ENCODE results near the gene ALK.
"Not testable (repeated sequence)": the region's sequence is repeated elsewhere in the genome, so short reads cannot be mapped to it uniquely, and the experiment has no call there.

The ALK gene

DNA sequence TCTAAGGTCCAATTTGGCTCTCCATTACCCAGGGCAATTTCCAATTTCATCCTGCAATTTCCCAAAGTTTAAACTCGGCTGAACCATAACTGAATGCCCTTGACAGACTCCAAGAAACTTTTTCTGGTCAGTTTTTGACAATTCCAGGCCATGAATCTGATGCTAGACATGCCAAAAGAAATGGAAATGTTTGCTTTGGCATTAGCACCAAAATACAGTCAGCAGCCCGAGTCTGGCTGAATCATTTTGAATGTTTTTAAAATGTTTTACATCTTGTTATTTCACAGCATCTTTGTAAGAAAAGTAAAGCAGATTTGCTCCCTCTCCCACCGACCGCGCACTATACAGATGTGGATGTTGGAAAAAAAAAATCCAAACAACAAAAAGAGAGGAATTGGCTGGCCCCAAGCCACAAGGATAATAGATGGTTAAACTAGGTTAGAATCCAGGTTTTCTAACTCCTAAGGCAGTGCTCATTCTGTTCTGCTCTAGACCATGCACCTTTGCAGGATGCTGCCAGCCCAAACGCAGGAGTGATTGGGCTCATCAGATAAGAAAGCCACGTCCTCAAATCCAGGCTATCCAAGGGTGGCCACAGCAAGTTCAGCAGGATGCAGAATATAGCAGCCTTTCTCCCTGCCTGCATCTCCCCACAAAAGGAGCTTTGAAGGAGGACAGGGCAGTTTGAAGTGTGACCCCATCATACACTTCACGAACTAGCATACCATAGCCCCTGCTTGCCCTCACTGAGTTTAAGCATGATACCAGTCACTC, 167.5 kb downstream of the ALK start:
- DNase-seq: no peak

DNA sequence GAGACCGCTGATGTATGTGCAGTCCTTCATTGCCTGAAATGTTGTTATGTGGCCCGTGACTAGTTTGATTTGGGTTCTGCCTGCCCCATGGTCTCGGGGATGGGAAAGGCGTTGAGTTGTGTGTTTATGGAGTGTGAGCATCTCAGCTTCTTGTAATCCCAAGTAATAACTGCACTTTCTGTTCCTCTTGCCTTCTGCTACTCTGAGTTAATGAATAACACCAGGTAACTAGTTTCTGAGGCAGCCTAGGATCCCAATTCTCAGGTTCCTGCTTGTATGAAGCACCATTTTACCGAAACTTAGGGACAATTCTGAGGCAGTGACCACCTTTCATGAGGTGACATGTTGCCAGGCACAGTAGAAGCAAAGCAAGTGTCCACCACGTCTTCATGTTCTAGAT, 170.0 kb downstream of the ALK start:
- DNase-seq: no peak

DNA sequence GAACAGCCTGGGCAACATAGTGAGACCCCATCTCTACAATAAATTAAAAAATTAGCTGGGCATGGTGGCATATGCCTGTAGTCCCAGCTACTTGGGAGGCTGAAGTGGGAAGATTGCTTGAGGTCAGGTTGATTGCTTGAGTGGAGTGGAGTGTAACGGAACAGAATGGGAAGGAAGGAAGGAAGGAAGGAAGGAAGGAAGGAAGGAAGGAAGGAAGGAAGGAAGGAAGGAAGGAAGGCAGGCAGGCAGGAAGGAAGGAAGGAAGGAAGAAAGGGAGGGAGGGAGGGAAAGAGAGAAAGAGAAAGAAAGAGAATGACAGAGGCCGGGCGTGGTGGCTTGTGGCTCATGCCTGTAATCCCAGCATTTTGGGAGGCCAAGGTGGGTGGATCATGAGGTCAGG, 170.9 kb downstream of the ALK start:
- DNase-seq: not testable (repeated sequence)

DNA sequence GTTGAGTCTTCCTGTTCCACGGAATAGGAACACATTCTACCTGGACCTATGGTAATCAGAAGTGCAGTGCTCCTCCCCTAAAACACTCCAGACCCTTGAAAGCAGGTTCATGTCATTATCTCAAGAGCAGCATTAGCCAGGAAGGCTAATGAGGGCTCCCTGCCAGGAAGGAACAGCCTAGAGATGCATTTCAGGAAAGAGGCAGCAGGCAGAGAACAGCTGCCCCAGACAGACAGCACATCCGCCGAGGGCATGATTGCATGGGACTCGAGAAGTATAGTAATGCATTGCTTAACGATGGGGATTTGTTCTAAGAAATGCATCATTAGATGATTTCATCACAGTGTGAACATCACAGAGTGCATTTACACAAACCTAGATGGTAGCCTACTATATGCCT, 171.5 kb downstream of the ALK start:
- DNase-seq: no peak

DNA sequence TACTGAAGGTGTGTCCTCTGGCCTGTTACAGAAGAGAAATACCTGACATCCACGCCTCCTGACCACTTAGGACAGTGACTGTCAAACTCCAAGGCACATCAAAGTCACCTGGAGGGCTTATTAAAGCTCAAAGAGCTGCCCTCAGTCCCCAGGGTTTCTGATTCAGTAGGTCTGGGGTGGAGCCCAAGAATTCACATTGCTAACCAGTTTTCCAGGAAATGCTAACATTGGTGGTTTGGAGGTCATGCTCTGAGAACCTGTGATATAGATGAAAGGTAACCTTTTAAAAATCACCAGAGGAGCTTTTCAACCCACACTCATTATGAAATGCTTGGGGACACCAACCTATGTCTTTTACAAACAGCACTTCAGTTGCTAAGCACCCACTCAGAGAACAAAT, 172.3 kb downstream of the ALK start:
- no peak for DNase-seq

DNA sequence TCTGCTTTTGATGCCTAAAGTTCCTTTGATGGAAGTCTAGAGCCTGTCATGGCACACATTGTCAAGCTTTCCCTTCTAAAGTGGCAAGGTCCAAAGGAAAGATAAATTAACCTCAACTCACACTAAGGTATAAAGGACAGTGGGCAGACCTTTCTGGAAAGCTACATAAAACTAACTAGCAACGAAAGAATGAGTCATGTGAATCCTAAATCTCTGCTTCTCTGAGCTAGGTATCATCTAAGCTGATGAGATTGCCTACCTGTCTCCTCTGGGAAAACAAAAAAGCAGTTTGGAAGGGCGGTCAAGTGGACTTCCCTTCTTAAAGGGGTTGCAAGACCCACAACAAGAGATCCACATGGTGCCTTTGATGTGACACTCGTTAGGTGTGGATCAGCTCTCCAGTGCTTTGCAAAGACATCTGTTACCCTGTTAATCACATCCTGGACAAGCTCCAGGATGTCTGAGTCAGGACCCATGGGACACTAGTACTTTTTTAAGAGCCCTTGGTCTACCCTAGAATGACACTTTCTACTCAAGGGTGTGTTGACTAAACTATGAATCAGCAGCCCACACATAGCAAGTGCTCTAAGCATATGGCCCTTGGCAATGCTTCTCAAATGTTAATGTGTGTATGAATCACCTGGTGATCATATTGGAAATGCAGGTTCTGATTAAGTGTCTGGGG, 173.5 kb downstream of the ALK start:
- DNase-seq: no peak

DNA sequence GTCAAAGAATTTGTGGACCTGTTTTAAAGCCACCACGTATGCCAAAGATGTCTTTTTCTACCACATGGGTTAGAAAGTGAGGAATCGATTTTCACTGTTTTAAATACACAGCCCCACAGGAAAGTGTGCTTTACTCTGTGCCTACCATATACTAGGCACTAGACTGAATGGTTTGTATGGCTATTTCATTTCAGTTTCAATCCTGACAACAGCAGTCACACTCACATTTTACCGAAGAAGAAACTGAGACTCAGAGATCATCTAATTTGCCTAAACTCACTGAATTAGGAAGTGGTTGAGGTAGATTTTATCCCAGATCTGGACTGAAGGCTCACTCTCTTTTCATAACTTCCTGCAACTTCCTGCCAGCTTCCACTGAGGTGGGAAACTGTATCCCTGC, 176.4 kb downstream of the ALK start:
- no peak for DNase-seq

DNA sequence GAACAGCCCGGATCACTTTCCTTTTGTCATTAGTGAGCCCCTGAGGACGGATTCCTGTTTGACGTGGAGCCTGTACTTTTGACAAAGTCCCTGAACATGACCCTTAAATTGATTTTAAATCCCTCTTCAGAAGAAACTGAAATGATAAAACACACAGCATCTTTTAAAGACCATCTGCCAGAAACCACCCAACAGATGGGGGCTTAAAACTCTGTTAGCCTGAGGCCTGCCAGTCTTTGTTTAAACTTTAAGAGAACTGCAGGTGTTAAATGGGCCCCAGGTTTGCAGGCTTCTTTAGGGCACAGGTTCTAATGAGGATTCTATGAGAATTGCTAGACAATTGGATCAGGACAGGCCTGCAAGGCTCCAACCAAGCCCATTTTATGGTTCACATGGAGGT, 177.9 kb downstream of the ALK start:
- DNase-seq: no peak

DNA sequence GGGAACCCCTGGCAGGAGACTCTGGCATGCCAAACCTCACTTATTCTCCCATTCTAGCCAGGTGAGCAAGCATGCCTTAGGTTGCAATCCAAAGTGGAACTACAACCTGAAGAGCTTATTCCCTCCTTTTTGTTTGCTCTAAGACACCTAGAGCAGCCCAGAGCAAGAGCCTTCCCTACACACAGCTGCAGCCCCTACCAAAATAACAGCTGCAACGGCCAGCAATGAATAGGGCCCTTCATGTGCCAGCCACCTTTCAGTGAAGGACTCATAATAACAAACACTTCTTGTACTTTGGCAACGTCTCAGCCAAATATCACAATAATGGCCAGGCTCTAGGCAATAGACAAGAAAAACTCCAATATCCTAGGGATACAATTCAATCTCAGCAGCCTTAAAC, 178.7 kb downstream of the ALK start:
- no peak for DNase-seq

DNA sequence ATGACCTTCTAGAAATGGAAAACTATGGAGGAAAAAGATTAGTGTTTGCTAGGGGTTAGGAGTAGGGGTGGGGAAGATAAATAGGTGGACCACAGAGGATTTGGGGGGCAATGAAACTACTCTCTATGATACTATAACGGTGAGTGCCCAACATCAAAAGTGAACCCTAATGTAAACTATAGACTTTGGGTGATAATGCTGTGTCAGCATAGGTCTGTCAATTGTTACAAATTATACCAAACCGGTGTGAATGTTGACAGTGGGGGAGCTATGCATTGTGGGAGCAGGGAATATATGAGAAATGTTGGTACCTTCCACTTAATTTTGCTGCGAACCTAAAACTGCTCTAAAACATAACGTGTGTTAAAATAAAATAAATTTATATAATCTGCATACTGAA, 180.3 kb downstream of the ALK start:
- no peak for DNase-seq

DNA sequence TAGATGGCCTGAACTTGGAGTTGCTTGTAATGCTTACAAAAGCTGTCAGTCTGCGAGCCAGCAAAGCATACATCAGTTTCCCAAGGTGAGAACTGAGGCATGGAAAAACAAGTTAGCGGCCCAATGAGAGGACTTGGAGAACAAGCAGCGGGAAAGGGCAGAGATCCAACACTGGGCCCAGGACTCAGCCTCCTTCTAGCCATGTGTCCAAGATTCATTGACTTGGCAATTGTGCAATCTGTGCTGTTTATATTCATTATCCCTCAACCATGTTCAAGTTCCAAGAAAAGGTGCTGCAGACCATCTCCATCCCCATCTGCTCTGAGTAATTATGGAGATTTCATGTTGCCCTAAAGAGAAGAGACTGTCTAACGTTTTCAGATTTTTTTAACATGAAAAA, 187.4 kb downstream of the ALK start:
- DNase-seq: no peak

DNA sequence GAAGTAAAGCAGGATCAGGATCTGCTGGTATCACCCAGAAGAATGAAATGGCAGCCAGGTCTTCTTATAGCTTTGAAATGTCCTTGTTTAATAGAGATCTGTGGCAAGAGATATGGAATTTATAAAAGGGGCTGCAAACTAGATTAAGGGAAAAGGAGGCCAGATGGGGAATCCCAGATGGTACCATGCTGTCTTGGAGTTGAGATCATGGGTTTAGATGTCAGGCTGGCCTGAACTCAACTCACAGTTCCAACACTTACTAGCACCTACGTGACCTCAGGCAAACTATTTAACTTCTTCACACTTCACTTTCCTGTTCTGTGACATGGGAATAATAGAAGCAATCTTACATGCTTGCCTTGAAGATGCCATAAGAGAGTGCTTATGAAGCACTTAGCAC, 188.2 kb downstream of the ALK start:
- no peak for DNase-seq

DNA sequence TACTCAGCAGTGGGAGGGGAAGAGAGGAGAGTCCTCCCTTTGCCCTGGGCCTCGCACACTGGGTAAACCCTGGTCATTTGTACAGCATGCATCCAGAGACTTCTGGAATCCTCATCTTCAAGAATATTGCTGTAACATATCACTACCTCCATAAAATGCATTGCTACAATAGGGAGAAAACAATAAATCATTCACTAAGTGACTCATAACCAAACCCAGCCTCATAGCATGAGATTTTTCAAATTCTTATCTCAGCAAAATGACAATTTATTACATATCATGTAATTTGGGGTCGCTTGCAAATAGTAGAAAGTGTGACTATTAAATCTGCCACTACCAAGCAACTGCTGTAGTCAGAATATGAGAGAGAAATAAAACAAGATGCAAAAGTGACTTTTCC, 189.4 kb downstream of the ALK start:
- DNase-seq: no peak

DNA sequence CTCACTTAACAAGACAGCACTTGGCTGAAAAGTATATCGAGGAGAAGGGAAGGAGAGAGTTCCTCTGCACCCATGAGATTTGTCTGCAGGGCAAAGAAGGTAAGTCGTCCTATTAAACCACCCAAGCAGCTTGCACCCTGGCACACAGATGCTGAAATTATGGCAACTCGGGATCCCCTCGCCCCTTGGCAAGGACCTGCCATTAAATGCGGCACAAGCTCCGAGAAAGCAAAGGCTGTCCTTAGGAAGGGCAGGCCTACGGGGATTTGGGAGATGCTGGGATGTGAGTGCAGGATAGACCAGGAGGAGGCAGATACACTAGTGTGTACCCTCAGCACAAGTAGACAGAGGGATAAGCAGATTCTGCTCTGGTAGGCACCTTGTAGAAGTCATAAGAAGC, 191.5 kb downstream of the ALK start:
- no peak for DNase-seq

DNA sequence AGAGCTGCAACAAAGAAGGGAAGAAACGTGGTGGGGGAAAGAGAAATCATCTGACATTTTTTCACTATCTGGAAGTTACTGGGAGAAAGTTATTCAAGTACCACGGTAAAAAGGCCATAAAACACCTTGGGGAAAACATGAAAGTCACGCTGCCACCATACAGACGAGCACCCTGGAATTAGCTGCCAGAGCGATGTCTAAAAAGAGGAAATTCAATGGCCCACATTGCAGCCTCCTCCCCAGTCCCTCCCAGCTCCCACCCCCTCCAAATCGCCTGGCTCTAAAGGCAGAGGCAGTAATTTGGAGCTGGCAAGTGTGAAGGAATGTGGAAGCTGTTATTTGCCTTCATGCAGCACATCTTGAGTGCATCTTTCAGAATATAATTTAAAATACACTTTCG, 192.0 kb downstream of the ALK start:
- no peak for DNase-seq

DNA sequence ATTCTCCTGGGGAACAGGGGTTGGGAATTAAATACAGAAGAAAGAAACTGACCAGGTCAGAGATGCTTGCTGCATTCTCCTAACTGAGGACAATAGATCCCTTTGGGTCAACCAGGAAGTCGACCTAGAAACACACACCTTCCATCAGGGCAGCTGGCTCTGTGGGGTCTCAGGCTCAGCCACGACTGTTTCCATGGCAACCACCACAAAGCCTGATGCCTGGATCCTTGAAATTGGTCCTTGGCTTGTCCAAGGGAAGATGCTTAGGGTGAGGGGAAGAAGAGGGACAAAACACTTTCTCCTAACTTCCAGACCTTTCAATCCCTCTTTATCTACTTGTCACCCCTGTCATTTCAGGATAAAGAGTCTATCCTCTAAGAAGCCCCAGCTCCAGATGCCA, 194.4 kb downstream of the ALK start:
- DNase-seq: no peak

DNA sequence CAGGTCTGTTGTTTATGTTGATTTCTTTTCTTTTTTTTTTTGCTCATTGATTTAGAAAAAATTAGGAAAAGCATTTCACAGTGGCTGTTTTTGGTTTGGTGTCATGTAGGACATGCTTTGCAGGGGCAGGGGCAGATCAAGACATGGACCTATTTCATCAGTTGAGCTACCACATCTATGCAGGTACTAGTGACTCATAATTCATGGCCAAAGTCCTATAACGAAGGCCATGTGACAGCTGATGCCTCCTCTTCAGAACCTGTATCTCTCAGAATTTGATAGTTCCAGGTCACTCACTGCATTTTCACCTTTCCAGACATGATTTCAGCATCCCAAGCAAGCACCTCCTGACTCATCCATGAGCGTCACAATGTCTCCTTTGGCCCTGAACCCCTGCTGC, 195.8 kb downstream of the ALK start:
- no peak for DNase-seq

DNA sequence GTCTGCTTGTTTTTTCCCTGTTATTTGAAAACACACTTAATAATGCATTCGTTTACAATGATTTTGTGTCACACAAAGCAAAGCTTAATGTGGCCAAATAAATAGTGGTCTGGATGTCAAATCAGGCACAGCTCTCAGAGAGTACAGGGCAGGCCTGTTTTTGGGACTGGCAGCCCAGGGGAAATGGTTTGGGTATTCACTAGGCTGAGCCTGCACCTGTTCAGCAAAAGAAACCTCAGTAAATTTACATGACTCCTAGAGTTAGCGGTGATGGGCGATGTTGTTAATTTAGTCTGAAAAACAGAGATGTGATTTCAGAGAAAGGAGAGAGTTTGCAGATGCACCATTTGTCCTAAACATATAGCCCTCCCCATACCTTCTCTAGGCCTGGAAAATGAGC, 197.1 kb downstream of the ALK start:
- DNase-seq: no peak

DNA sequence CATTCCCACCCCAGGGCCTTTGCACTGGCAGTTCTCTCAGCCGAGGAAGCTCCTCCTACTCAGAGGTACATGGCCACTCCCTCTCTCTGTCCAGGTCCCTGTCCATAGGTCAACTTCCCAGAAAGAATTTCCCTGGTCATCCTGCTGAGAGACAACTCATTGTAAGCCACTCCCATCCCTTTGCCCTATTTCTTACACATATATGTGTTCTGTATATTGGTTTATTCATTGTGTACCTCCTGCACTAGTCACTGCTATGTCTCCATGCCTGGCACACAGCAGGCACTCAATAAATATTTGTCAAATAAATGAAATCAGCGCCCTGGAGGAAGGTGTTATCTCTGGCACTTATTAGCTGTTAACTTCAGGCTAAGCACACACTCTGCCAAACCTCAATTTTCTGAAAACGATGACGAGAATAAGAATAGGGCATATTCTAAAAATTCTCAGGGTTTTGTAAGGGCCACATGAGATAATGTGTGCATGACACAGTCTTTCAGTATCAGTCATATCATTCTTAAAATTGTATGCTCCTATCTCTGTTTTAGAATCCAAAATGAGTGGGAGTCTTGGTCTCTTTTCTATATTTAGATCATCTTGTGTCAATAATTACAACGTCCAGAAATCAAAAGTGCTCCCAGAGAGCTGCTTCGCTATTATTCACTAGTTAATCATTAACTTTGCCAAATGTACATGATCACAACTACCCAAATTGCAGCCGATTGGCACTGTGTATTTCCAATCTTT, 198.0 kb downstream of the ALK start:
- no peak for DNase-seq

DNA sequence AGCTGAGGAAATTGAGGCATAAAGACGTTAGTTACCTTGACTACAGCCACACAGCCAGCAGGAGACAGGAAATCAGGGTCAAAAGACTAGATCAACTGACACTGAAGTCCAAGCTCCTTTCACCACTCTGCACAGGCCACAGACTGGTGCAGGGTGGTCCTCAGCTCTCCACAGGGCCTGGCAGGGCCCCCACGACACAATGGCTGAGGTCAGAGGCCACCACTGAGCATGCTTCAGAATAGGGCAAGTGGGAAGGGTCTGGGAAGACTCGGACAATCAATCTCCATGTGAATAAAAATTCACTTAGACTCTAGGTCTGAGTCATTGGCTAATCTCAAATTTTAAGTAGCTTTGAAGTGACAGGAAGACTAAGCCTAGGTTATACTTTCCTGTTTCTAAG, 201.7 kb downstream of the ALK start:
- no peak for DNase-seq

DNA sequence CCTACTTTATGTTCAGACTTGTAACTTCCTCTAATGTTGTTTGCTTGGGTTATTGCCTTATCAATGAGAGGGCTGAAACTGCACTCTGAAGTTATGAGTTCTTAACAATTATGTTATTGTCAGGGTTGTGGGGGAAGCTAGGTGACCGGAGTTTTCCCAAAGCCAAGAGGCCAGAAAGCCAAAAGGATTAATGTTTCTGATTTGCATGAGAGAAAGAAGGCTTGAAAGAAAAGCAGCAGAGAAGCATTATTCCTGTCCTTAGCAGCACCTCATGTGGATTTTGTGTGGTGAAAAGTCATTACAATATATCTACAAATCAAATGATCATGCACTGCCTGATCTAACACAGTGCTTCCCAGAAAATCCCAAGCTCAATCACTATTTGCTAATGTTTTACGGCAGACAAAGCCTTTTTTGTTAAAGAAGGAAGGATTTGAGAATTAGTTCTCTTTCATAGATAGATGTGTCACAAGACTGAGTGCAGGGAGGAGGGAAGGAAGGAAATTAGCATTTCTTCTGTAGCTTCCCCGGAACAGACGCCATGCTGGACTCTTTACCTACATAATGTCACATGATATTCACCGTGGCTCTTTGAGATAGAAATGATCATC, 203.2 kb downstream of the ALK start:
- DNase-seq: no peak

DNA sequence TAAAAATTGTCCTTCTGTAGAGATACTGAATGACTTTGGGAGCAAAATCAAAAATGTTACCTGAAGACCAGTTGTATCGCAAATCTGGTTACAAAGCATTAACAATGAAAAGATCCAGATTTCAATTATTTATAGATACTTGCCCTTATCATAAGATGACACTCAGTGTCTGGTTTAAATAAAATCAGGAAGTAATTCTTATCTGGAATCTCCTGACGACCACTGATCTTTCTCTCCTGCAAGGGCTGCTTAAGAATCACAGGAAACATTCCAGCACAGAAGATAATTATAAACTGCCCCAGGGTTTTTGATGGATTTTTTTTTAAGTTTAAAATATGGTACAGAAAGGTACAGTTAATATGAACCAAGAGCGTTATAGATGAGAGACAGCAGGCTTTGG, 205.7 kb downstream of the ALK start:
- DNase-seq: no peak

DNA sequence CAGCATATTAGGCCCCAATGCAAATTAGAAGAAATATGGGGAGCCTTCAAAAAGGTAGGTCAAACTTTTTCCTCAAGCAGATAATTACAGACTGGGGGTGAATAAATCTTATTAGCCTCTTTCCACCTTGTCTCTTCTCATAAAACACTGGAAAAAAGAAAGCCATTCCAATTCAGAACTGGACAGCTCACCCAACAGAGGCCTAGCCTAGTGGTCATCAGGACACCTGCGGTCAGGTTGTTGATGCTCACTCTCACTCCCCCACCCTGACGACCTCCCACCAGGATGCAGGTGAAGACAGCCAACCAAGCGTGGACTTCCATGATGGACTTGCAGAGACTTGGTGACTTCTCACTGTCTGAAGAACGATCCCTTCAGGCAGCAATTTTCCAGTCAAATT, 207.1 kb downstream of the ALK start:
- DNase-seq: no peak
